ENCODE data around the gene IGLL1. TPM values are rescaled to one million over a fixed set of nuclear protein-coding genes. Genes with fewer than 3 reads are reported as not detected.

IGLL1 gene
- polyA plus RNA-seq, 1 donor (not counting 4 experiments of a cell fraction or from before 2014, with no cell fraction given): not detected

DNA sequence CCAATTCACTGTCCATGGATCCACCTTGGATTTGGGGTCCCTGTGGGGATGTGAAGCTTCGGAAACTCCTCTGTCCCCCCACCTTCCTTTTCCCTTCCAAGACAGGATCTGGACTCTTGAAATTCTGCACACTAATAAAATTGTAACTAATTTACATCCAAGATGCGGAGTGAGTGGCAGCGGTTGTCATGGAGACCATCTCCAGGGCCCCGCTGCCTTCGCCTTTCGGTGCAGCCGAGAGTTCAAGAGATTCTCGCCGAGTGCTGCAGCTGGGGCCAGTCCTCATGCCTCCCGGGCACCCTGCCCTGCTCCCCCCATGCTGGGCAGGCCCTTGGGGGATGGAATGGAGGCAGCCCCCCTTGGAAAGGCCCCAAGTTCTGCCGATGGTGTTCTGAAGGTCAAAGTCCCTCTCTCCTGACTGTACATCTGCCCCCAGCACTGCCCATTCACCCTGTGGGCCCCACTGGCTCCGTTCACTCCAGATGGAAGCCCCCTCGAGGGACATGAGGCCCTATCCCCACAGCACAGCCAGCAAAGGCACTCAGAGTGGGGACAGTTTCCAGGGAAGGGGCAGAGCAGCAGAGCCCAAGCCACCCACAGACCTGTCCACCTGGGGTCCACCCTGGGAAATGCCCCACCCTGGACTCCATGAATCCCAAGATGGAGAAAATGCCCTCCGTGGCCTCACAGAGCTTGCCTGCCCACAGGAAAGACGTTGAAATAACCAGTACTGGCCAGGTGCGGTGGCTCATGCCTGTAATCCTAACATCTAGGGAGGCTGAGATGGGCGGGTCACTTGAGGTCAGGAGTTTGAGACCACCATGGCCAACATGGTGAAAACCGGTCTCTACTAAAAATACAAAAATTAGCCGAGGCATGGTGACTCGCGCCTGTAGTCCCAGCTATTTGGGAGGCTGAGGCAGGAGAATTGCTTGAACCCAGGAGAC lies 25.9 kb downstream of the IGLL1 start:
- Histone ChIP-seq H3K4me3 (ENCODE audit: control insufficient read depth in 2 of 3, extremely low read depth in 1 of 3, insufficient read depth in 2 of 3, low read depth in 1 of 3, low read length in 3 of 3) (no peak overlapping the region), H4K20me1 (ENCODE audit: control insufficient read depth, extremely low read depth, insufficient read depth, low read length) (no peaks in the 10 kb centered on the region), H3K9me1 (ENCODE audit: control insufficient read depth, extremely low read depth, insufficient read depth, low read length) (no peaks in the 10 kb centered on the region), H3K9me3 (ENCODE audit: control insufficient read depth, low read depth, low read length) (no peaks in the 10 kb centered on the region), H2AFZ (ENCODE audit: control insufficient read depth, low read length) (no peak overlapping the region), H3K36me3 (ENCODE audit: control insufficient read depth in 2 of 2, extremely low read depth in 1 of 2, insufficient read depth in 2 of 2, low read length in 2 of 2) (no peaks in the 10 kb centered on the region), H3K4me2 (ENCODE audit: control insufficient read depth, extremely low read depth, insufficient read depth, low read depth, low read length) (no peak overlapping the region), H3K9ac (ENCODE audit: control insufficient read depth, extremely low read depth, insufficient read depth, low read length) (no peak overlapping the region), H3K27me3 (ENCODE audit: control insufficient read depth, extremely low read depth, insufficient read depth, low read length) (no peaks in the 10 kb centered on the region), H3K4me1 (ENCODE audit: control insufficient read depth, extremely low read depth, insufficient read depth, low read length) (no peaks in the 10 kb centered on the region), H3K79me2 (ENCODE audit: control insufficient read depth, insufficient read depth, low read length) (no peaks in the 10 kb centered on the region), H3K27ac (ENCODE audit: control insufficient read depth, insufficient read depth, low read length) (no peak overlapping the region)
- dilution Hi-C loops (cut with MboI; ENCODE audit: extremely low pct_ligation_motif_present, low sequenced_read_pairs): no loop called here
- DNase-seq (ENCODE audit: low read depth, low spot score) (no peak), FAIRE-seq (no peak)
- TF ChIP-seq EZH2 (IDR thresholded peaks at IDR 0.05; ENCODE audit: low read length): no peak
- TF ChIP-seq, protein P1, sequence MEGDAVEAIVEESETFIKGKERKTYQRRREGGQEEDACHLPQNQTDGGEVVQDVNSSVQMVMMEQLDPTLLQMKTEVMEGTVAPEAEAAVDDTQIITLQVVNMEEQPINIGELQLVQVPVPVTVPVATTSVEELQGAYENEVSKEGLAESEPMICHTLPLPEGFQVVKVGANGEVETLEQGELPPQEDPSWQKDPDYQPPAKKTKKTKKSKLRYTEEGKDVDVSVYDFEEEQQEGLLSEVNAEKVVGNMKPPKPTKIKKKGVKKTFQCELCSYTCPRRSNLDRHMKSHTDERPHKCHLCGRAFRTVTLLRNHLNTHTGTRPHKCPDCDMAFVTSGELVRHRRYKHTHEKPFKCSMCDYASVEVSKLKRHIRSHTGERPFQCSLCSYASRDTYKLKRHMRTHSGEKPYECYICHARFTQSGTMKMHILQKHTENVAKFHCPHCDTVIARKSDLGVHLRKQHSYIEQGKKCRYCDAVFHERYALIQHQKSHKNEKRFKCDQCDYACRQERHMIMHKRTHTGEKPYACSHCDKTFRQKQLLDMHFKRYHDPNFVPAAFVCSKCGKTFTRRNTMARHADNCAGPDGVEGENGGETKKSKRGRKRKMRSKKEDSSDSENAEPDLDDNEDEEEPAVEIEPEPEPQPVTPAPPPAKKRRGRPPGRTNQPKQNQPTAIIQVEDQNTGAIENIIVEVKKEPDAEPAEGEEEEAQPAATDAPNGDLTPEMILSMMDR (optimal IDR thresholded peaks at IDR 0.05 in 1 of 3, IDR thresholded peaks at IDR 0.05 in 1 of 3, conservative IDR thresholded peaks at IDR 0.05 in 1 of 3; ENCODE audit: extremely low read depth in 1 of 3, insufficient read depth in 2 of 3, low read length in 3 of 3): no peak

DNA sequence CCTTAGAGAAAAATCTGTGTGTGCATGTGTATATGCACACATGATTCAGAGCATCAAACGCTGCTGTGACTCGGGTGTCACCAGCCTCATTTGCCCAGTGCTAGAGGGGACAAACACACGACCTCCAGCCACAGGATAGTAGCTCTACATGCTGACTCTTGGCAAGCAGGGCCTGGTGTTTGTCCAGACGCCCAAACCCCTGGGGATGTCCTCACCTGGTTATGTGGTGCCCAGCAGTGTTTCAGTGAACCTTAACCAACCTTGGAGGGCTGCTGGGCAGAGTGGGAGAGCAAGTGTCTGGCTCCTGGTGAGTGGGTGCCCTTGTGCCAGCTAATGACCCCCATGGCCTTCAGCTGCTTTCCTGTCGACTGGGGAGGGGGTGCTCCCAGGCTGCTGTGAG lies 26.7 kb downstream of the IGLL1 start:
- TF ChIP-seq, protein P1 (optimal IDR thresholded peaks at IDR 0.05 in 1 of 3, IDR thresholded peaks at IDR 0.05 in 1 of 3, conservative IDR thresholded peaks at IDR 0.05 in 1 of 3; ENCODE audit: extremely low read depth in 1 of 3, insufficient read depth in 2 of 3, low read length in 3 of 3): no peak
- no peak for TF ChIP-seq EZH2 (IDR thresholded peaks at IDR 0.05; ENCODE audit: low read length)
- no peaks in the 10 kb centered on the region for H3K9me1 ChIP-seq (ENCODE audit: control insufficient read depth, extremely low read depth, insufficient read depth, low read length)
- H3K36me3 ChIP-seq (ENCODE audit: control insufficient read depth in 2 of 2, extremely low read depth in 1 of 2, insufficient read depth in 2 of 2, low read length in 2 of 2): no peaks in the 10 kb centered on the region
- H3K9me3 ChIP-seq (ENCODE audit: control insufficient read depth, low read depth, low read length): no peaks in the 10 kb centered on the region
- H3K4me3 ChIP-seq (ENCODE audit: control insufficient read depth in 2 of 3, extremely low read depth in 1 of 3, insufficient read depth in 2 of 3, low read depth in 1 of 3, low read length in 3 of 3): no peak overlapping the region
- H3K4me1 ChIP-seq (ENCODE audit: control insufficient read depth, extremely low read depth, insufficient read depth, low read length): no peaks in the 10 kb centered on the region
- no peak overlapping the region for H3K9ac ChIP-seq (ENCODE audit: control insufficient read depth, extremely low read depth, insufficient read depth, low read length)
- FAIRE-seq (no peak), DNase-seq (ENCODE audit: low read depth, low spot score) (no peak)
- H3K4me2 ChIP-seq (ENCODE audit: control insufficient read depth, extremely low read depth, insufficient read depth, low read depth, low read length): no peak overlapping the region
- no peak overlapping the region for H2AFZ ChIP-seq (ENCODE audit: control insufficient read depth, low read length)
- H4K20me1 ChIP-seq (ENCODE audit: control insufficient read depth, extremely low read depth, insufficient read depth, low read length): no peaks in the 10 kb centered on the region
- no peaks in the 10 kb centered on the region for H3K79me2 ChIP-seq (ENCODE audit: control insufficient read depth, insufficient read depth, low read length)
- H3K27me3 ChIP-seq (ENCODE audit: control insufficient read depth, extremely low read depth, insufficient read depth, low read length): peaks cover 1% of the 10 kb centered on the region
- dilution Hi-C loops (cut with MboI; ENCODE audit: extremely low pct_ligation_motif_present, low sequenced_read_pairs): no loop called here
- no peak overlapping the region for H3K27ac ChIP-seq (ENCODE audit: control insufficient read depth, insufficient read depth, low read length)
